HG03378 (cell line): ENCODE data around the gene MTCH1.
"Not testable (repeated sequence)": the region's sequence is repeated elsewhere in the genome, so short reads cannot be mapped to it uniquely, and the experiment has no call there.

Experiments
- ATAC-seq: cut with Tn5 transposase; IDR thresholded peaks from one replicate; pipeline ENCODE4 v1.9.1; 2021; ENCODE audit warnings: mild to moderate bottlenecking, moderate library complexity; ENCODE audit not compliant: unreplicated experiment

The MTCH1 gene

DNA sequence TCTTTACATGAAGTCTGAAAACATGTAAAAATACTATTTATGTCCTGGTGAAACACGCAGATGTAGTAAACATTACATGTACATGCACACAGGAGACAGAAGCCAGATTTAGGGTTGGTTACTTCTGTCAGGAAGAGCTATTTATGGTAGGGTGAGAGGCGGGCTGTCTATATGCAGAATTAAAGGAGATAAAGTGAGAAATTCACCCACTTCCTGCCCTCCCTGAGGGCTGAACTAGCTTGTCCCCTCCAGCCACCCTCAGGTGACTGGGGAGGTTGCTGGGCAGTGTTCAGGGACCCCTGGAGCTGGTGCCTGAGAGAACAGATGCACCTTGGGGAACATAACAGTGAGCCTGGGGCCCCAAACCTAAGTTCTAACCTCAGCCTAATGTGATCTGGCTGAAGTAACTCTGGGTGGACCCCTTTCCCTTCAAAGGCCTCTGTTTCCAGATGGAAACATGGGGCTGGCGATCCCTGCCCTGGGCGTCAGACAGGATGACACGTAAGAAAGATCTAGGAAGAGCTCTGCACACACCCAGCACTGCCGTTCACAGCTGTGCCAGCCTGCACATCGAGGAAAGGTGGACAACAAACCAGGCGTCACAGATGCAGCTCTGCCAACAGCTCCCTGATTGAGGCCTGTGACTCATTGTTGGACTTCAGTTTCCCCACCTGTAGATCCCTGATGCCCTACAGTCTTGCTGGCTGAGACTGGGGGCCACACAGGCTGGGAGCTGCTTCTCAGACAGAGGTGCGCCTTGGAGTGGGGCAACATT lies 30.1 kb downstream of the MTCH1 start:
- ATAC-seq = no peak

DNA sequence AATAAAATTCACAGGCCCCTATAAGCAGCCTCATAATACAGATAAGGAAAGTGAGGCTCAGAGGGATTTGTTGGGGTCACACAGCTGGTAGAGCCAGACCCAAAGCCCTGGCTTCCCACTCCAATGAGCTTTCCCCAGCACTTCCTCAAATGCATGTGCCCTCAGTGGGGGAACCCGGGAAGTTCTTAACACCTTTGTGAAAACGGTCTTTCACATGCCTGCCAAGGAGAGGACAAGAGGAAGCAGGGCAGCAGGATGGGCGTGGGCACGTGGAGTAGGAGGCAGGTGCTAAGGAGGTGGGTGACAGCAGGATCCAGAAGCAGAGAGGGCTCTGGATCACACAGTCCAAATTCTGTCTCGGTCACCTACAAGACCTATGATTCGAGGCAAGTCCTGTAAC lies 30.9 kb downstream of the MTCH1 start:
- no peak for ATAC-seq

GRCh38 chr6:36954262-36954931 lies 31.6 kb downstream of the MTCH1 start, which contains the start of gene PI16:
PI16 (plus strand) TSS chr6:36954738; CDS start chr6:36954761, 23 bp downstream.
- ATAC-seq = no peak

- no peak for ATAC-seq
These were observed 32.1 kb downstream of the MTCH1 start for GRCh38 chr6:36953931-36954261.

- ATAC-seq = no peak
These were observed 36.4 kb downstream of the MTCH1 start for GRCh38 chr6:36949636-36950035.

GRCh38 chr6:36949076-36949475 lies 36.9 kb downstream of the MTCH1 start:
- not testable (repeated sequence) for ATAC-seq

GRCh38 chr6:36947570-36948351 lies 38.2 kb downstream of the MTCH1 start:
- ATAC-seq = no peak

- ATAC-seq = no peak
These were observed 39.5 kb downstream of the MTCH1 start for GRCh38 chr6:36946526-36946925.

DNA sequence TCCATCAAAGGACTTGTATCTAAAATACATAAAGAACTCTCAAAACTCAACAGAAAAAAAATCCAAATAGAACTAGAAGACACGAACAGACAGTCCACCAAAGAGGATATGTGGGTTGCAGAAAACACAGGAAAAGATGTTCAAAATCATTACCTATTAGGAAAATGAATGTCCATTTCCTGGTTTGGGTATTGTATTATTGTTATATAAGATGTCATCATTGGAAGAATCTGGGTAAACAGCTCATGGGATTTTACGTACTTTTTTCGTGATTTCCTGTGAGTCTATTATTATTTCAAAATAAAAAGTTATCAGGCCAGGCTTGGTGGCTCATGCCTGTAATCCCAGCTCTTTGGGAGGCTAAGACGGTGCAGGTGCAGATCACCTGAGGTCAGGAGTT lies 40.7 kb downstream of the MTCH1 start:
- ATAC-seq = no peak

DNA sequence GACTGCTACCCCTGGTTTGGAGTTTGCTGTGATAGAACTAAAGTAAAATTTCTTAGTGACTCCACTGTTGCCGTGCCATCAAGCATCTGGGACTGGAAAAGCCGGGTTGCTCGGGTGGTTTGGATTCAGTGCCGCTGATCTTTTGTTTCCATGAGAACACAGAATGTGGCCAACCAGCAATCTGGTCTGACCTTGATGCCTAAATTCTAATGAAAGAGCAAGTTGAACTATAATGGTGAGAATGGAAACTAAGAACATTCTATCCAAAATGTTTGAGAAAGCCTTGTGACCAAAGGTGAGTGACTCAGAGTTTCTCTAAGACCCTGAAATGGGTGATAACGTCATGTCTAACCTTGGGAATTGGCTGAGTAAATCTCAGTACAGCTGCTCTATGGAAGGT lies 41.3 kb downstream of the MTCH1 start:
- no peak for ATAC-seq

- not testable (repeated sequence) for ATAC-seq
These were observed 43.7 kb downstream of the MTCH1 start for GRCh38 chr6:36942329-36942728.

DNA sequence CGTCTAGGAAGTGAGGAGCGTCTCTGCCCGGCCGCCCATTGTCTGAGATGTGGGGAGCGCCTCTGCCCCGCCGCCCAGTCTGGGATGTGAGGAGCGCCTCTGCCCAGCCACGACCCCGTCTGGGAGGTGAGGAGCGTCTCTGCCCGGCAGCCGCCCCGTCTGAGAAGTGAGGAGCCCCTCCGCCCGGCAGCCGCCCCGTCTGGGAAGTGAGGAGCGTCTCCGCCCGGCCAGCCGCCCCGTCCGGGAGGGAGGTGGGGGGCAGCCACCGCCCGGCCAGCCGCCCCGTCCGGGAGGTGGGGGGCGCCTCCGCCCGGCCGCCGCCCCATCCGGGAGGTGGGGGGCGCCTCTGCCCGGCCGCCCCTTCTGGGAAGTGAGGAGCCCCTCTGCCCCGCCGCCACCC lies 44.4 kb downstream of the MTCH1 start:
- not testable (repeated sequence) for ATAC-seq

DNA sequence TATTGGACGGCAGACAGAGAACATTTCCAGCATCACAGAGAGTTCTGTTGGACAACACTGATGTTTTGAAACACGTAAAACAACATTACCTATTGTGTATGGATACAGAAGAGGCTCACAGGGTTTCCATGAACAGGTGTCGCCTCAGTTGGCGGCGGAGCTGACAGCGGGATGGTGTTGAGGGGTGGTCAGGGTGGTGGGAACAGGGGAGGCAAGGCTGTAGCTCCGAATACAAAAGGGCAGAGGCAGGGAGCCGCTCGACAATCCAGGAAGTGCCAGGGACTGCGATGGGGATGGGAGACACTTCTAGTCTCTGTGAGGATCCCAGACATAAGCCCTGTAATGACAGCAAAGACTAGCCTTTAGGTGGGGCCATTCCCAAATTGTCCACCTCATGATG lies 46.0 kb downstream of the MTCH1 start:
- no peak for ATAC-seq

DNA sequence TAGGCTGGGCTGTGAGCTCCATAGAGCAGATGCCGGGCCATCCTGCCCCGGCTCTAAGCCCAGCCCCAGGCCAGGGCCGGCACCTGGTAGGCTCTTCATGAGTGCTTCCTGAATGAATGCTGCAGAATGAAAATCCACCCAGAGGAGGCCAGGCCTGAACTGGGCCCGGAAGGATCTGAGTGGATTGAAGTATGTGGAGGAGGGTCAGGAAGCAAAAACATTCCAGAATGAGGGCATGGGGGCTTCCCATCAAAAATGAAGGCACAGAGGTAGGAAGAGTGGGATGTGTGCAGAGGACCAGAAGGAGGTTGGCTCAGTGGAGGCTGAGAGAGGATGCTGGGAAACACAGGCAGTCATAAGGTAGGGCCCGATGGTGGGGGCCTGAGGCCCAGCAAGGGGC lies 47.0 kb downstream of the MTCH1 start:
- ATAC-seq = not testable (repeated sequence)

DNA sequence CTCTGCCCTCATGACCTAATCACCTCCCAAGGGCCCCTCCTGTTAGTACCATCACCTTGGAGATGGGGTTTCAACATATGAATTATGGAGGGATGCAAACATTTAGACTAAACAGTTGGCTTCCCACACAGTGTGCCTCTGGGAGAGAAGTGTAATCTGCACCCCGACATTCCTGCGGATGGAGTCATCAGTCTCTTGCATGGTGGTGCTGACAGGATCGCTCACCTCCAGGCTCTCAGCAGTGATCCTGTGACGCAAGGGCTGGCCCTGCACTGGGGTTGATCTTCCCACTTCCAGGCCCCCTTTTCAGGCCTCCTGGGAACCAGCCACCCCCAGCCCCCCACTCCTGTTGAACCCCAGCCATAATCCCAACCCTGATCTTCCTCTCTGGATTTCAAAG lies 47.5 kb downstream of the MTCH1 start:
- no peak for ATAC-seq

GRCh38 chr6:36937896-36938295 lies 48.1 kb downstream of the MTCH1 start:
- ATAC-seq = no peak

GRCh38 chr6:36936824-36937223 lies 49.2 kb downstream of the MTCH1 start:
- no peak for ATAC-seq

- no peak for ATAC-seq
These were observed 51.1 kb downstream of the MTCH1 start for GRCh38 chr6:36934901-36935300.

DNA sequence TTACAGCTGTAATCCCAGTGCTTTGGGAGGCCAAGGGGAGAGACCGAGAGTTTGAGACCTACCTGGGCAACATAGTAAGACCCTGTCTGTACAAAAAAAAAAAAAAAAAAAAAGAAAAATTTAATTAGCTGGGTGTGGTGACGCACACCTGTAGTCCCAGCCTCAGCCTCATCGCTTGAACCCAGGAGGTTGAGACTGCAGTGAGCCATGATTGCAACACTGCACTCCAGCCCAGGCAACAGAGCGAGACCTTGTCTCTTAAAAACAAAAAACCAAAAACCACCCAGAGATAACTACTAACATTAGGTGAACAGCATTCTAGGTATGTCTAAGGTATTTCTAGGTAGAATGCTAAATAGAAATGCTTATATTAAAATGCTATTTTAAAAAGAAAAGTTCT lies 52.5 kb downstream of the MTCH1 start:
- no peak for ATAC-seq

GRCh38 chr6:36933102-36933501 lies 52.9 kb downstream of the MTCH1 start:
- ATAC-seq = no peak

GRCh38 chr6:36930483-36930882 lies 55.5 kb downstream of the MTCH1 start:
- ATAC-seq = no peak

DNA sequence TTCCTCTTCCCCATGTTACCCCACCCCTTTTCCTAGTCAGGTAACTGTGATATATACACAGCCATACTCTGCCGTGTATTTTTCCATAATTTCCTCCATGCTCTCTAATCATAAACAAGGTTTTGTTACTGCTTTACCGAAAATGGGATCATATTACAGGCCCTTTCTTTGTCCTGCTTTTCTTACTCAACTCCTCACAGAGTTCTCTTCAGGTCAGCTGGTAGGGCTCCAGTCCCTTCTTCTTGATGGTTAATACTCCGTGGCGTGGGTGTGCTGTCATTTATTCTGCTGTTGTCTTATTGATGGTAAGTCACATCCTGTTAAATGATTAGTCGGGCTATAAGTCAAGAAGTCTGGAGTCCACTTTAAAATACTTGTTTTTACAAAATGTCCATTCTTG lies 56.4 kb downstream of the MTCH1 start:
- no peak for ATAC-seq
